Left kidney (tissue), 2 donors: ENCODE data around the gene TAB3. TPM values are rescaled to one million over a fixed set of nuclear protein-coding genes. Genes with fewer than 3 reads are reported as not detected.

Experiments
- DNase-seq: peaks from one replicate; pipeline ENCODE4 v3.0.0-alpha.2; 2013
- polyA plus RNA-seq: library from polyadenylated mRNA; unstranded; fragments of 120-200 nt; gene quantifications from one replicate; pipeline ENCODE4 v1.2.1, GENCODE V29; 2013; ENCODE audit not compliant: insufficient read length

TAB3 gene
- polyA plus RNA-seq, 1 donor = 36.9 TPM

- DNase-seq = no peak
Observed at GRCh38 chrX:30777575-30777974, 111.5 kb downstream of the TAB3 start.

Other genes starting within 250 kb of the TAB3 start
- gene GK, start 235.8 kb downstream of the TAB3 start, polyA plus RNA-seq = 136 TPM
- not detected for gene FTHL17, start 182.8 kb upstream of the TAB3 start, polyA plus RNA-seq